IMR-90 (cell line): ENCODE results near the gene LIMS1. TPM values are rescaled to one million over a fixed set of nuclear protein-coding genes. Genes with fewer than 3 reads are reported as not detected.
"Not testable (repeated sequence)": the region's sequence is repeated elsewhere in the genome, so short reads cannot be mapped to it uniquely, and the experiment has no call there.

Experiments
- ATAC-seq: fragments of 200-7000 bp; cut with Tn5 transposase; 2 replicates; pipeline ENCODE4 v1.9.1; 2020; ENCODE audit warnings: low read depth, mild to moderate bottlenecking, moderate library complexity
- BruUV-seq: library from RNA; stranded (reverse); fragments of 400-500 nt; replicated peaks from 2 replicates; lab custom pipeline; 2021; lab: Mats Ljungman, UMichigan
- CTCF ChIA-PET: fragments of 300-600 bp; formaldehyde crosslinking; extraction: SDS; loops from one replicate; lab custom pipeline; 2021; ENCODE audit warnings: antibody characterized with exemption; lab: Yijun Ruan, JAX
- POLR2A ChIA-PET: fragments of 300-600 bp; sonication (Branson Sonifier 250); formaldehyde crosslinking; loops from one replicate; lab custom pipeline; 2022; ENCODE audit warnings: antibody characterized with exemption; ENCODE audit not compliant: unreplicated experiment; lab: Charles Lee
- DNase-seq: peaks from one replicate; pipeline ENCODE4 v3.0.0; 2013
- H2AFZ ChIP-seq: replicated peaks from 2 replicates; pipeline ENCODE3; 2013; ENCODE audit warnings: low read length, mild to moderate bottlenecking; ENCODE audit not compliant: poor library complexity
- H2AK5ac ChIP-seq: 2 replicates; pipeline ENCODE4 v1.6.1; 2013; ENCODE audit warnings: low read depth, low read length, inconsistent platforms
- H2AK9ac ChIP-seq: replicated peaks from 2 replicates; pipeline ENCODE3; 2013; ENCODE audit warnings: mild to moderate bottlenecking, low read depth, low read length, moderate library complexity; ENCODE audit not compliant: poor library complexity
- H2BK120ac ChIP-seq: 2 replicates; pipeline ENCODE4 v1.6.1; 2013; ENCODE audit warnings: low read depth, low read length, inconsistent platforms
- H2BK15ac ChIP-seq: 3 replicates; pipeline ENCODE4 v1.6.1; 2013; ENCODE audit warnings: low read depth, low read length, inconsistent platforms
- H2BK20ac ChIP-seq: 2 replicates; pipeline ENCODE4 v1.6.1; 2013; ENCODE audit warnings: low read depth, mild to moderate bottlenecking, inconsistent platforms, low read length, moderate library complexity
- H2BK5ac ChIP-seq: 2 replicates; pipeline ENCODE4 v1.6.1; 2013; ENCODE audit warnings: mild to moderate bottlenecking, low read depth, low read length, inconsistent platforms; ENCODE audit not compliant: poor library complexity, severe bottlenecking
- H3K14ac ChIP-seq: replicated peaks from 2 replicates; pipeline ENCODE4 v1.6.1; 2013; ENCODE audit warnings: low read depth, low read length, inconsistent platforms
- H3K18ac ChIP-seq: 2 replicates; pipeline ENCODE4 v1.6.1; 2013; ENCODE audit warnings: low read depth, low read length, control low read depth
- H3K23ac ChIP-seq: 2 replicates; pipeline ENCODE4 v1.6.1; 2013; ENCODE audit warnings: low read depth, low read length, inconsistent platforms
- H3K27ac ChIP-seq: 2 replicates; pipeline ENCODE4 v1.5.1; 2013; ENCODE audit warnings: mild to moderate bottlenecking, control low read depth, low read length; ENCODE audit not compliant: insufficient read depth
- H3K27me3 ChIP-seq: 2 replicates; pipeline ENCODE4 v1.6.1; 2013; ENCODE audit warnings: low read length; ENCODE audit not compliant: control insufficient read depth, insufficient read depth
- H3K36me3 ChIP-seq: 2 replicates; pipeline ENCODE4 v1.6.1; 2013; ENCODE audit warnings: low read length, mixed read lengths; ENCODE audit not compliant: control insufficient read depth, insufficient read depth
- H3K4ac ChIP-seq: 2 replicates; pipeline ENCODE4 v1.6.1; 2013; ENCODE audit warnings: low read depth, low read length, inconsistent platforms
- H3K4me1 ChIP-seq: 2 replicates; pipeline ENCODE4 v1.6.1; 2013; ENCODE audit warnings: low read length, mixed read lengths; ENCODE audit not compliant: control insufficient read depth, insufficient read depth
- H3K4me2 ChIP-seq: 2 replicates; pipeline ENCODE4 v1.6.1; 2013; ENCODE audit warnings: low read depth, mild to moderate bottlenecking, control low read depth, low read length, moderate library complexity
- H3K4me3 ChIP-seq: 2 replicates; pipeline ENCODE4 v1.5.1; 2013; ENCODE audit warnings: low read depth, mild to moderate bottlenecking, control low read depth, low read length, moderate library complexity; ENCODE audit not compliant: insufficient read depth
- H3K56ac ChIP-seq: 2 replicates; pipeline ENCODE4 v1.6.1; 2013; ENCODE audit warnings: low read length, inconsistent platforms; ENCODE audit not compliant: insufficient read depth; ENCODE audit errors: extremely low read depth
- H3K79me1 ChIP-seq, 2 experiments: 2 replicates each; pipeline ENCODE4 v1.6.1; 2013; ENCODE audit warnings: low read length in 2 of 2, inconsistent platforms in 1 of 2, low read depth in 1 of 2
- H3K9ac ChIP-seq: 2 replicates; pipeline ENCODE4 v1.6.1; 2013; ENCODE audit warnings: low read depth, low read length, control low read depth
- H3K9me1 ChIP-seq: 2 replicates; pipeline ENCODE4 v1.6.1; 2013; ENCODE audit warnings: low read length, inconsistent platforms; ENCODE audit not compliant: insufficient read depth
- H3K9me3 ChIP-seq: 2 replicates; pipeline ENCODE4 v1.6.1; 2013; ENCODE audit warnings: low read length; ENCODE audit not compliant: control insufficient read depth, insufficient read depth
- H4K20me1 ChIP-seq: 2 replicates; pipeline ENCODE4 v1.6.1; 2013; ENCODE audit warnings: low read length, inconsistent platforms; ENCODE audit not compliant: insufficient read depth
- H4K5ac ChIP-seq: 2 replicates; pipeline ENCODE4 v1.6.1; 2013; ENCODE audit warnings: mild to moderate bottlenecking, low read depth, low read length, control low read depth
- H4K8ac ChIP-seq, 2 experiments: 2 replicates each; pipeline ENCODE4 v1.6.1; 2013; ENCODE audit warnings: low read depth in 2 of 2, low read length in 2 of 2, control low read depth in 1 of 2, inconsistent platforms in 1 of 2
- H4K91ac ChIP-seq: 2 replicates; pipeline ENCODE4 v1.6.1; 2013; ENCODE audit warnings: low read depth, low read length, inconsistent platforms; ENCODE audit not compliant: insufficient read depth
- dilution Hi-C: fragments of 300-500 bp; cut with HindIII; formaldehyde crosslinking; loops from one replicate; pipeline ENCODE4 v1.14.3; 2018; ENCODE audit warnings: low sequenced_read_pairs; ENCODE audit not compliant: unreplicated experiment
- in situ Hi-C: fragments of 300-500 bp; cut with MboI; formaldehyde crosslinking; loops from 3 replicates; pipeline ENCODE4 v1.14.3; 2019; ENCODE audit warnings: low sequenced_read_pairs, inconsistent platforms, mixed read lengths
- intact Hi-C: fragments of 100-400 bp; cut with micrococcal nuclease; formaldehyde crosslinking; loops from 2 replicates; pipeline ENCODE4 v1.10.0; 2022
- polyA plus RNA-seq, 3 experiments: library from polyadenylated mRNA; depleted of rRNA; stranded (reverse); fragments of >200 nt; gene quantifications; 2 replicates each; pipeline ENCODE4 v1.2.3, GENCODE V29; 2012; ENCODE audit warnings: low replicate concordance in 1 of 3
- total RNA-seq: library from RNA; depleted of rRNA; stranded (reverse); fragments of >200 nt; gene quantifications from 2 replicates; pipeline ENCODE4 v1.2.3, GENCODE V29; 2012

LIMS1 gene
- total and polyA plus RNA-seq, 2 of the 4 experiments (the other 2 are of a cell fraction), result 59.1 to 131 TPM

GRCh38 chr2:108525258-108525657, 9.0 kb upstream of the LIMS1 start:
- H3K27me3 ChIP-seq, H3K18ac ChIP-seq, H2BK120ac ChIP-seq, H4K8ac ChIP-seq, H2AFZ ChIP-seq, H4K91ac ChIP-seq, H2BK20ac ChIP-seq, H3K27ac ChIP-seq, H3K4me3 ChIP-seq, H3K79me1 ChIP-seq, ATAC-seq, H2AK5ac ChIP-seq, CTCF ChIA-PET, POLR2A ChIA-PET, H2BK5ac ChIP-seq, H3K4ac ChIP-seq, in situ Hi-C loops, H3K9me1 ChIP-seq, H3K9ac ChIP-seq, H3K9me3 ChIP-seq, H3K14ac ChIP-seq, H3K4me1 ChIP-seq, H4K5ac ChIP-seq, BruUV-seq, H2AK9ac ChIP-seq, H3K56ac ChIP-seq, H3K23ac ChIP-seq, H3K4me2 ChIP-seq, H3K36me3 ChIP-seq, H4K20me1 ChIP-seq, dilution Hi-C loops, intact Hi-C loops, H2BK15ac ChIP-seq, DNase-seq: not testable (repeated sequence)
